Transverse colon (tissue), 4 donors: Measurements from ENCODE around the gene PRKCE.

Source experiments
- CTCF ChIP-seq, 5 experiments: fragments of 200-600 bp in 3 of 5; fragments of 450-650 bp in 2 of 5; sonication (generic) in 3 of 5; IDR thresholded peaks; 1 replicate in 2 of 5; 2 replicates in 3 of 5; pipeline ENCODE4 v1.5.1; 2016 to 2017; ENCODE audit warnings: antibody characterized with exemption in 5 of 5, inconsistent platforms in 3 of 5, mild to moderate bottlenecking in 2 of 5, moderate library complexity in 1 of 5
- EP300 ChIP-seq: sonication (generic); formaldehyde crosslinking; IDR thresholded peaks from one replicate; pipeline ENCODE4 v1.6.1; 2017; ENCODE audit warnings: antibody characterized with exemption, low read depth
- POLR2A ChIP-seq: fragments of 450-650 bp; IDR thresholded peaks from one replicate; pipeline ENCODE4 v1.6.1; 2016; ENCODE audit warnings: antibody characterized with exemption, mild to moderate bottlenecking, moderate library complexity
- POLR2AphosphoS5 ChIP-seq, 3 donors: sonication (generic); formaldehyde crosslinking; IDR thresholded peaks; one replicate each; pipeline ENCODE4 v1.6.1; 2016; ENCODE audit warnings: antibody characterized with exemption in 3 of 3

- TF ChIP-seq POLR2AphosphoS5 (IDR thresholded peaks at IDR 0.05) = no peak
- TF ChIP-seq CTCF (IDR thresholded peaks at IDR 0.05) = no peak
- TF ChIP-seq POLR2A = no peak
- TF ChIP-seq EP300 = no peak
These were observed 522.3 kb downstream of the PRKCE start for GRCh38 chr2:46173636-46174250.
